ENCODE results near the gene JPH3. TPM values are rescaled to one million over a fixed set of nuclear protein-coding genes. Genes with fewer than 3 reads are reported as not detected.

The JPH3 gene
- polyA plus RNA-seq, 1 donor = 0.24 TPM

DNA sequence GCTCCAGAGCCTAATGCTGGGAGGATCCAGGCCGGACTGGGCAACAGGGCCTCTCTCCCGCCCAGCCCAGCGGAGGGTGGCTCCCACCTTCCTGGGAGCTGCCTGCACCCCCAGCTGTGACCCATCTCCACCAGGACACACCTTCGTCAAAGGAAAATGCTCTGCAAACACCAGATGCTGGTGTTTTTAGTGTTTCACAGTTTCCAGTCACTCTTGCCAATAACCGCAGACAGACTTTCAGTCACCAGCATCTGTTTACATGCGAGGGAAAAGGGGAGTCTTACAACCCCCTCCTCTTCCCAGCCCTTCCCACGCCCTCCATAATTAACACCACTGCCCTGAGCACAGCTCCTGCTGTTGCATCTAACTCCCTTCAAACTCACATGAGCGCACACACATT lies 138.1 kb downstream of the JPH3 start:
- DNase-seq (ENCODE audit: low read depth) = no peak

DNA sequence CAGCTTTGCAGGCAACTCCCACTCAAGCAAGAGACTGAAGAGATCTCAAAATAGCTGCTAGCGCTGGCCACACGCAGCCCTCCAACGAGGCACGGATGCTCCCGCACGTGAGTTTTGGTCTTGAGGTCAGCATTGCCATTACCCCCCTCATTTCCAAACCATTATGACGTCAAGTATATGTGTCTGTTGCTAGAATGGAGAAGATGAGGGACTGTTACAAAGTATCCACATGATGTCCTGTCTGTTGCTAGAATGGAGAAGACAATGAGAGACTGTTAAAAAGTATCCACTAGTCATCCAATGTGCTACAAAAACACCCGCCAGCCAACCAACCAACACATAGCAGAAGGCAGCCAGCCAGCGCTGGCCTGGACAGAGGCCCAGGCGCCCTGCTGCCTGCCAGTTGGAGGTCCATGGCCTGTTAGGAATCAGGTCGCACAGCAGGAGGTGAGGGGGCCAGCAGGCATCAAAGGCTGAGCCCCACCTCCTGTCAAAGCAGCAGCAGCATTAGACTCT lies 138.7 kb downstream of the JPH3 start:
- no peak for DNase-seq (ENCODE audit: low read depth)

DNA sequence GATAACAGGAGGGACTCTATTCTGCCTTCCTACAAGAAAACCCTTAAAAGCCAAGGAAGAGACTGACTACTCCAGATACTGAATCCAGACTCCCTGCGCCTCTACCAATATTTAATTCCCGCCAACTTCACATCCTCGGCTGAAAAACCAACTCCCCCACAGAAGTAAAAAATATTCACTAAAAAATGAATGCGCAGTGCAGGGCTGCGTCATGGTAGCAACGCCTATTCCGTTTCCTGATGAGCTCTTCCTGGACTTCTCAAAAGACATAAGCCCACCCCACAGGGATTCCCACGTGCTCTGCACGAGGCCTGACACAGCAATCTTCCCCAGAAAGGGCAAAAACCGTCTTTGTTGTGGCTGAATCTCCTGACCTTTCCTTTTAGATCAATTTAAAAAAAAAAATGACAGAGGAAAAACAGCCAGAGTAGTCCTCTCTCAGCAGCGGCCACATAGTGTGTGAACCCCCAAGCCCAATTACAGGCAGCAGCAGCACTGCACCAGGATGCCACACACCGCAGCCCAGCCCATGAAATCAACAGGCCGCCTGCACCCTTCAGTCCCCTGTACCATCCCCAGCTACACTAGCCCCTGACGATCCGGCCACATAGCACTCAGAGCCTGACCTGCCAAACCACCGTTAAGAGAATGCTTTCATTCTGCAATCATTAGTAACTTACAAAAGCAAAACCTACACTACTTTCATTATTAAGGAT lies 139.6 kb downstream of the JPH3 start:
- no peak for DNase-seq (ENCODE audit: low read depth)

DNA sequence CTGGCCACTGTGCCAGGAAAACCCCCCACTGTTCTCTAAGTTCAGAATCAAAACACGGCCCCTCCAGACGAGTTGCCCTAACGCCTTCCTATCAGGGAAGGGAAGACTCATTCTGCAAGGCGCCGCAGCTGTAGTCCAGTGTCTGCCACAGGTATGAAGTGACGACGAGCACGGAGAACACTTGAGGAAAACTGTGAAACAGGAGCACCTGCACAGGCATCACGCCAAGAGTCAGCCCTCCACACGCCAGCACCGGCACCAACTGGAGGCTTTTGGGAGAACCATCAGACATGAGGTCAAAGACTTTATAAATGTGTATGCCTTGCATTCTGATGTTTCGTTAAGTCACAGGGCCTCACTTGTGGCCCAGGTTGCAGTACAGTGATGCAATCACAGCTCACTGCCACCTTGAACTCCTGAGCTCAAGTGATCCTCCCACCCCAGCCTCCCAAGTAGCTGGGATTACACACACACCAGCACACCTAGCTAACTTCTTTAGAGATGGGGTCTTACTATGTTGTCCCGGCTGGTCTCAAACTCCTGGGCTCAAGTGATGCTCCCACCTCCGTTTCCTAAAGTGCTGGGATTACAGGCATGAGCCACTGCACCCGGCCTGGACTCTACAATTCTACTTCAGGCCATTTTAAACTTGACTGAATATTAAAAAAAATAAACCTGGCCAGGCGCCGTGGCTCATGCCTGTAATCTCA lies 140.6 kb downstream of the JPH3 start:
- no peak for DNase-seq (ENCODE audit: low read depth)

DNA sequence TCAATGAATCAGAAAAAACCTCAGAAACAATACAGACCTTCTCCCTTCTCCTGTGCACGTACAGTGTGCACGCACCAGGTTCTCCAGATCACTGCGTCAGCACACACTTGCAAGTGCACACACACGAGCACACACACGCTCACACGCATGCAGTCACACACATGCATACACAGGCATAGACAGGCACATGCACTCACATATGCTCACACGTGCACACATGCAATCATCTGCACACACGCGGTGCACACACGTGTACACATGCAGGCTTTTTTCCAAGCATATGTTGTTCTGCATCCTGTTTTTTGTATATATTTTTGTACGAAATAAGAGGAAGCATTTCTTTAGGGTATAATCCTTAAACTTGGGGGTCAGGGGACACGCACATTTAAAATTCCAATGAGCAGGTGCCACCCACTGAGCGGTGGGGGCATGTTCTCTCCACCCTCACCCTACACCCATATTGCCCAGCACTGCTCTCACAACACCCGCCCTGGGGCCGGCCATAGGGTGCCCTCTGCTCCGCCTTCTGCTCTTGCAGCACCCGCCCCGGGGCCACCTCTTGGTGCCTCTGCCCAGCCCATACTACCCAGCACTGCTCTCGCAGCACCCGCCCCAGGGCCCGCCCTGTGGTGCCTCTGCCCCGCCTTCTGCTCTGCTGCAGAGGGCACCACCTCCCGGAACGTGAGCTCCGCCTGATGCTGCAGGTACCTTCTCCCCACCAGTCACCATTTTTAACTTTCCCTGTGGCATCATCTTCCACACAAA lies 142.6 kb downstream of the JPH3 start:
- no peak for DNase-seq (ENCODE audit: low read depth)

DNA sequence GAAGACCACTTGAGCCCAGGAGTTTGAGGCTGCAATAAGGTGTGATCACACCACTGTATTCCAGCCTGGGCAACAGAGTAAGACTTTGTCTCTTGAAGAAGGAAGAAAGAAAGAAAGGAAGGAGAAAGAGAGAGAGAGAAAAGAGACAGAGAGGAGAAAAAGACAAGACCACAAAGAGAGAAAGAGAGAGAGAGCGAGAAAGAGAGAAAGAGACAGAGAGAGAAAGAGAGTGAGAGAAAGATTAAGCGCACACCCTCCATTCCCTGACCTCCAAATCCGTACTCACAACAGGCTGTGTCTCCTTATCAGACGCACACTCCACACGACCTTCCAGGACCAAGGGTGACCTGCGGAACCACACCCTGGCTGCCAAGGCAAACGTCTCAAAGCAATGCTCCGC lies 143.9 kb downstream of the JPH3 start:
- no peak for DNase-seq (ENCODE audit: low read depth)

Other genes with a start within 250 kb of the JPH3 start
- gene FBXO31, start 218.7 kb upstream of the JPH3 start, polyA plus RNA-seq (ENCODE audit: insufficient read length) = 27.1 TPM
- 49.7 TPM for gene MAP1LC3B, start 210.2 kb upstream of the JPH3 start, polyA plus RNA-seq (ENCODE audit: insufficient read length)
- 17.6 TPM for gene ZCCHC14, start 109.5 kb upstream of the JPH3 start, polyA plus RNA-seq (ENCODE audit: insufficient read length)
- gene KLHDC4, start 163.5 kb downstream of the JPH3 start, polyA plus RNA-seq (ENCODE audit: insufficient read length) = 26.5 TPM